Measurements from ENCODE around the gene RCAN3.
A peak's percentile ranks its signal among the peaks of the same experiment; 100 is the strongest.
"Not testable (repeated sequence)": the region's sequence is repeated elsewhere in the genome, so short reads cannot be mapped to it uniquely, and the experiment has no call there.

The RCAN3 gene

GRCh38 chr1:24502709-24503058 is at the start of gene RCAN3:
Gene RCAN3, plus strand, starts transcription at chr1:24502836. Its CDS starts 11,537 bp downstream, at chr1:24514373.
- peak; percentile 84 for DNase-seq

GRCh38 chr1:24452922-24453485 is 49.6 kb upstream of the RCAN3 start:
- no peak for DNase-seq

- no peak for DNase-seq
Measured at GRCh38 chr1:24454673-24455072, 48.0 kb upstream of the RCAN3 start.

GRCh38 chr1:24455272-24455671 is 47.4 kb upstream of the RCAN3 start:
- no peak for DNase-seq

GRCh38 chr1:24457866-24458265 is 44.8 kb upstream of the RCAN3 start:
- DNase-seq, result no peak

- DNase-seq, result no peak
Measured at GRCh38 chr1:24459551-24460266, 42.9 kb upstream of the RCAN3 start.

GRCh38 chr1:24462128-24462527 is 40.5 kb upstream of the RCAN3 start:
- not testable (repeated sequence) for DNase-seq

GRCh38 chr1:24463776-24464735 is 38.6 kb upstream of the RCAN3 start:
- DNase-seq, result no peak

GRCh38 chr1:24465099-24465498 is 37.5 kb upstream of the RCAN3 start:
- DNase-seq, result no peak

- no peak for DNase-seq
Measured at GRCh38 chr1:24465638-24466037, 37.0 kb upstream of the RCAN3 start.

- no peak for DNase-seq
Measured at GRCh38 chr1:24468685-24469316, 33.8 kb upstream of the RCAN3 start.

- DNase-seq, result no peak
Measured at GRCh38 chr1:24470592-24470991, 32.0 kb upstream of the RCAN3 start.

GRCh38 chr1:24472527-24473251 is 29.9 kb upstream of the RCAN3 start:
- no peak for DNase-seq

- no peak for DNase-seq
Measured at GRCh38 chr1:24474193-24474592, 28.4 kb upstream of the RCAN3 start.

GRCh38 chr1:24475700-24476099 is 26.9 kb upstream of the RCAN3 start:
- DNase-seq, result no peak

GRCh38 chr1:24476571-24476970 is 26.1 kb upstream of the RCAN3 start:
- DNase-seq, result no peak

- no peak for DNase-seq
Measured at GRCh38 chr1:24477309-24477708, 25.3 kb upstream of the RCAN3 start.

GRCh38 chr1:24481101-24481500 is 21.5 kb upstream of the RCAN3 start:
- DNase-seq, result peak; percentile 57

- DNase-seq, result no peak
Measured at GRCh38 chr1:24481843-24482610, 20.6 kb upstream of the RCAN3 start.

GRCh38 chr1:24483441-24483840 is 19.2 kb upstream of the RCAN3 start:
- DNase-seq, result no peak

- no peak for DNase-seq
Measured at GRCh38 chr1:24484199-24484598, 18.4 kb upstream of the RCAN3 start.

Data from OCI-M1 (cell line).